Vagina (tissue), 2 donors: ENCODE results near the gene SPPL2C.

ENCODE experiments used
- POLR2AphosphoS5 ChIP-seq, 2 donors: sonication (generic); formaldehyde crosslinking; IDR thresholded peaks; one replicate each; pipeline ENCODE4 v1.9.0; 2017; ENCODE audit warnings: antibody characterized with exemption in 2 of 2, mild to moderate bottlenecking in 2 of 2, low read depth in 1 of 2; ENCODE audit not compliant: insufficient read depth in 1 of 2
- TF ChIP-seq, protein P1 (sequence below), 3 experiments: fragments of 450-650 bp in 2 of 3; fragments of 200-600 bp in 1 of 3; sonication (generic) in 1 of 3; IDR thresholded peaks; one replicate each; pipeline ENCODE4 v1.5.1; 2017 to 2019; ENCODE audit warnings: antibody characterized with exemption in 3 of 3, mild to moderate bottlenecking in 2 of 3, moderate library complexity in 2 of 3

DNA sequence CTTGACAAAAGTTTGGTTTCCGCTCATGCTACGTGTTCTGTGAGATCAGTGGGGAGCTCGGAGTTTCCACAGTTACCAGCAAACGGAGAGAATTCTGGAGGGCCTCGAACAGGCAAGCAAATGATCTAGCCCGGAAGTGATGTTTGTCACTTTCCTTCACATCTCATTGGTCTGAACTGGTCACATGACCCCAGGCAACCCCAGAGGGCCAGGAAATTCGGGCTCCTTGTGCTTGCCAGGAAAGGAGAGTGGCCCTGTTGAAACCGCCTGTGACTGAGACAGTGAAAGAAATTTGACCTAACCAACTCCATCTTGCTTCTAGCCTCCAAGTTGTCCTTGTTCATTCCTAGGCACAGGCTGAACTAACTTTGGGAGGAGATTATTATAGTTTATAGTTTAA lies 23.0 kb downstream of the SPPL2C start:
- no peak for TF ChIP-seq POLR2AphosphoS5 (IDR thresholded peaks at IDR 0.05; ENCODE audit: insufficient read depth in 1 of 2, low read depth in 1 of 2)
- TF ChIP-seq, protein P1, sequence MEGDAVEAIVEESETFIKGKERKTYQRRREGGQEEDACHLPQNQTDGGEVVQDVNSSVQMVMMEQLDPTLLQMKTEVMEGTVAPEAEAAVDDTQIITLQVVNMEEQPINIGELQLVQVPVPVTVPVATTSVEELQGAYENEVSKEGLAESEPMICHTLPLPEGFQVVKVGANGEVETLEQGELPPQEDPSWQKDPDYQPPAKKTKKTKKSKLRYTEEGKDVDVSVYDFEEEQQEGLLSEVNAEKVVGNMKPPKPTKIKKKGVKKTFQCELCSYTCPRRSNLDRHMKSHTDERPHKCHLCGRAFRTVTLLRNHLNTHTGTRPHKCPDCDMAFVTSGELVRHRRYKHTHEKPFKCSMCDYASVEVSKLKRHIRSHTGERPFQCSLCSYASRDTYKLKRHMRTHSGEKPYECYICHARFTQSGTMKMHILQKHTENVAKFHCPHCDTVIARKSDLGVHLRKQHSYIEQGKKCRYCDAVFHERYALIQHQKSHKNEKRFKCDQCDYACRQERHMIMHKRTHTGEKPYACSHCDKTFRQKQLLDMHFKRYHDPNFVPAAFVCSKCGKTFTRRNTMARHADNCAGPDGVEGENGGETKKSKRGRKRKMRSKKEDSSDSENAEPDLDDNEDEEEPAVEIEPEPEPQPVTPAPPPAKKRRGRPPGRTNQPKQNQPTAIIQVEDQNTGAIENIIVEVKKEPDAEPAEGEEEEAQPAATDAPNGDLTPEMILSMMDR (IDR thresholded peaks at IDR 0.05): no peak
